CD4-positive, alpha-beta T cell (primary cell): ENCODE results near the gene SUMF2. TPM values are rescaled to one million over a fixed set of nuclear protein-coding genes. Genes with fewer than 3 reads are reported as not detected.

Experiments used
- ATAC-seq: fragments of 200-7000 bp; cut with Tn5 transposase; one replicate; pipeline ENCODE4 v1.10.0; 2022; ENCODE audit warnings: mild to moderate bottlenecking; ENCODE audit not compliant: poor library complexity
- CTCF ChIA-PET: fragments of 350-600 bp; sonication (Branson Sonifier 250); formaldehyde crosslinking; loops from one replicate; lab custom pipeline; 2021; ENCODE audit warnings: antibody characterized with exemption, inconsistent platforms; lab: Charles Lee
- POLR2A ChIA-PET: fragments of 350-600 bp; sonication (Branson Sonifier 250); formaldehyde crosslinking; loops from one replicate; lab custom pipeline; 2021; ENCODE audit warnings: antibody characterized with exemption, inconsistent platforms; lab: Charles Lee
- DNase-seq, 14 experiments: peaks; one replicate each; pipeline ENCODE4 v3.0.0-alpha.2; 2013 to 2020; ENCODE audit warnings: mixed read lengths in 2 of 14
- H3K27ac ChIP-seq, 2 donors: one replicate each; pipeline versions ENCODE4 v1.5.1 to v1.7.0; 2013; ENCODE audit warnings: low read length in 2 of 2, low read depth in 1 of 2, mild to moderate bottlenecking in 1 of 2
- H3K27me3 ChIP-seq, 2 experiments: 1 replicate in 1 of 2; 2 replicates in 1 of 2; pipeline versions ENCODE4 v1.6.1 to v1.7.0; 2013; ENCODE audit warnings: low read length in 2 of 2, control low read depth in 1 of 2, mild to moderate bottlenecking in 1 of 2, moderate library complexity in 1 of 2; ENCODE audit not compliant: insufficient read depth in 2 of 2, control insufficient read depth in 1 of 2
- H3K36me3 ChIP-seq: one replicate; pipeline ENCODE4 v1.6.1; 2013; ENCODE audit warnings: low read length, control low read depth; ENCODE audit not compliant: insufficient read depth
- H3K4me1 ChIP-seq: one replicate; pipeline ENCODE4 v1.6.1; 2013; ENCODE audit warnings: low read length, control low read depth; ENCODE audit not compliant: insufficient read depth
- H3K4me3 ChIP-seq: one replicate; pipeline ENCODE4 v1.5.1; 2013; ENCODE audit warnings: mild to moderate bottlenecking, low read length, moderate library complexity
- H3K9me3 ChIP-seq, 2 experiments: 1 replicate in 1 of 2; 2 replicates in 1 of 2; pipeline versions ENCODE4 v1.6.1 to v1.7.0; 2013; ENCODE audit warnings: low read length in 2 of 2, mild to moderate bottlenecking in 2 of 2, control low read depth in 1 of 2, moderate library complexity in 1 of 2; ENCODE audit not compliant: control insufficient read depth in 1 of 2, insufficient read depth in 1 of 2
- H3K27ac Mint-ChIP-seq: one replicate; pipeline ENCODE4 v1.8.0; 2020; ENCODE audit warnings: mixed read lengths
- H3K27me3 Mint-ChIP-seq: one replicate; pipeline ENCODE4 v1.8.0; 2021; ENCODE audit warnings: mixed read lengths
- H3K36me3 Mint-ChIP-seq: one replicate; pipeline ENCODE4 v1.8.0; 2021; ENCODE audit warnings: low read depth, mixed read lengths
- H3K4me1 Mint-ChIP-seq: one replicate; pipeline ENCODE4 v1.8.0; 2021; ENCODE audit warnings: low read depth, mixed read lengths
- H3K4me3 Mint-ChIP-seq: one replicate; pipeline ENCODE4 v1.8.0; 2020; ENCODE audit warnings: mild to moderate bottlenecking, mixed read lengths
- H3K9me3 Mint-ChIP-seq: one replicate; pipeline ENCODE4 v1.8.0; 2020; ENCODE audit warnings: mixed read lengths
- intact Hi-C, 2 experiments: fragments of 100-400 bp; cut with DNase I in 1 of 2; cut with micrococcal nuclease in 1 of 2; formaldehyde crosslinking; loops; one replicate each; pipeline versions ENCODE4 v1.15.1 to v1.9.0; 2023 to 2025; cut with DNase I, micrococcal nuclease
- total RNA-seq, 174 experiments: library from RNA in 2 of 174; stranded (reverse) in 2 of 174; gene quantifications; one replicate each; pipeline ENCODE4 v1.2.3 and lab custom pipeline; 2021 to 2026
- TF ChIP-seq, protein P1 (sequence below): fragments of 200-600 bp; IDR thresholded peaks from one replicate; pipeline ENCODE4 v1.8.0; 2022; ENCODE audit warnings: antibody characterized with exemption, mild to moderate bottlenecking

The SUMF2 gene
- total RNA-seq, 2 experiments from 2014 or later, result 95.8 to 102 TPM

DNA sequence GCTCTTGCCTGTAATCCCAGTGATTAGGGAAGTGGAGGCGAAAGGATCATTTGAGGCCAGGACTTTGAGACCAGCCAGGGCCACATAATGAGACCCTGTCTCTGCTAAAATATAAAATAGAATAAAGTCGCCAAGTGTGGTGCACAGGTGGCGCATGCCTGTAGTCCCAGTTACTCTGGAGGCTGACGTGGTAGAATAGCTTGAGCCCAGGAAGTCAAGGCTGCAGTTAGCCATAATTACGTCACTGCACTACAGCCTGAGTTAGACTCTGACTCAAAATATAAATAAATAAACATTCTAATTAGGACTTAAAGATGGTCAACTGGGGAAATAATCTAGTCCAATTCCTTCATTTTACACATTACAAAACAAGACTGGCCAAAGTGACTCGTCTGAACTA, 41.4 kb downstream of the SUMF2 start:
- Mint-ChIP-seq H3K9me3 (no peaks in the 10 kb centered on the region), H3K4me1 (peaks cover 37% of the 10 kb centered on the region), H3K4me3 (peak overlapping the region; percentile 96), H3K36me3 (peaks cover 59% of the 10 kb centered on the region), H3K27me3 (no peaks in the 10 kb centered on the region), H3K27ac (peak overlapping the region; percentile 98)
- ChIA-PET CTCF (interaction anchor here (1.4 to 2.0 kb wide), 2 partner anchors 41 to 142 kb away, joined by 3 to 6 read pairs; partner anchors contain the start of genes NIPSNAP2 and SUMF2), POLR2A (interaction anchor here (1.2 to 3.2 kb wide), 8 partner anchors 12 to 1347 kb away, joined by 4 to 42 read pairs (median 12); partner anchors contain the start of genes CCT6A, LANCL2, NIPSNAP2 and PSPH)
- ATAC-seq (peak; percentile 45), DNase-seq (peak in 8 of 14 experiments; percentile 11 to 71 (median 37))
- peaks cover 22% of the 10 kb centered on the region for H3K4me1 ChIP-seq
- peaks cover 0 to 5% of the 10 kb centered on the region in 2 experiments for H3K9me3 ChIP-seq
- peak overlapping the region; percentile 91 to 95 for H3K27ac ChIP-seq
- TF ChIP-seq, protein P1, sequence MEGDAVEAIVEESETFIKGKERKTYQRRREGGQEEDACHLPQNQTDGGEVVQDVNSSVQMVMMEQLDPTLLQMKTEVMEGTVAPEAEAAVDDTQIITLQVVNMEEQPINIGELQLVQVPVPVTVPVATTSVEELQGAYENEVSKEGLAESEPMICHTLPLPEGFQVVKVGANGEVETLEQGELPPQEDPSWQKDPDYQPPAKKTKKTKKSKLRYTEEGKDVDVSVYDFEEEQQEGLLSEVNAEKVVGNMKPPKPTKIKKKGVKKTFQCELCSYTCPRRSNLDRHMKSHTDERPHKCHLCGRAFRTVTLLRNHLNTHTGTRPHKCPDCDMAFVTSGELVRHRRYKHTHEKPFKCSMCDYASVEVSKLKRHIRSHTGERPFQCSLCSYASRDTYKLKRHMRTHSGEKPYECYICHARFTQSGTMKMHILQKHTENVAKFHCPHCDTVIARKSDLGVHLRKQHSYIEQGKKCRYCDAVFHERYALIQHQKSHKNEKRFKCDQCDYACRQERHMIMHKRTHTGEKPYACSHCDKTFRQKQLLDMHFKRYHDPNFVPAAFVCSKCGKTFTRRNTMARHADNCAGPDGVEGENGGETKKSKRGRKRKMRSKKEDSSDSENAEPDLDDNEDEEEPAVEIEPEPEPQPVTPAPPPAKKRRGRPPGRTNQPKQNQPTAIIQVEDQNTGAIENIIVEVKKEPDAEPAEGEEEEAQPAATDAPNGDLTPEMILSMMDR, result no peak
- peaks cover 35% of the 10 kb centered on the region for H3K36me3 ChIP-seq
- intact Hi-C loops, result loop anchor here (5.0 to 10.0 kb wide), 6 partner anchors 53 to 1348 kb away; partner anchors contain the start of genes CCT6A (in 1 of the 2), LANCL2 (in 1 of the 2), NIPSNAP2 (in 1 of the 2) and PSPH (in 1 of the 2)
- peak overlapping the region; percentile 97 for H3K4me3 ChIP-seq
- no peaks in the 10 kb centered on the region for H3K27me3 ChIP-seq

DNA sequence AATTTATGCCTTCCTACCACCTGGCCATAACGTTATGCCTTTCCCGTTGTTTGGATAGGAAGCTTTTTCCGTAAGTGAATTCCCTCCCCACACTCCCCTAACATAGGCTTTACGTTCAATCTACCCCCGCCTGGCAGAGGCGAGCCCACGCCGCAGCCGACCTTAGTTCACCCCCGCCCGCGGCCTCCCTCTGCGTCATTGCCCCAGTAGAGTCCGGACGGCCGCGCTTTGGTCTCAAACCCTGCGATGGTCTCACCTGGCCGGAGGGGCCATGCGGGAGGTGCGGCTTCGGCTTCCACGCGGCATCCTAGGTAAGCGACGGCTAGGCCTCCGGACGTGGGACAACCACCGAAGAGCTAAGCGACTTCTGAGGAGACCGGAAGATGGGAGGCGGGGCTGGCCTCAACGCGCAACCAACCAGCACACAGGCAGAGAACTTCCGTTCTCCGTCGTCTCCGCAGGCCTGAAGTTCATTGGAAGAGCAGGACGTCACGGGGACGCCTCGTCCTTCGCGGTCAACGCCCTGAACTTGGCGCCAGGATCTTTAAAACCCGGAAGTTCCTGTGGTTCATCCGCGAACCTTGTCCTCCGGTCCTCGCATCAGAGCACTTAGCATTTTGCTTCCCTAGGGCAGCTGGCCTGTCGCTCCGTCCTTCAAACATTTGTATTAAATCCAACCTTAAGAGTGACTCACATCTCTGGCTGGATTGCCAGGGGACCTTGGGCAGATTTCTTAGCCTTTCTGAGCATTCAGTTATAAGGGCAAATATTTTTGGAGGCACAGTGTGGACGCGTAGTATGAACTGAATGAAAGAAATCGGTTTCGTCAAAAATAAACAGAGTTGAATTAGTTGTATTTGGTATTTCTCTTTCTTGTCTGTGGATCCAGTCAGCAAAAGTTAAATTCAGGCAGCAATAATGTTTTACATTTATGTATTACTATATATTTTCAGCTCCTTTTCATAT, 42.3 kb downstream of the SUMF2 start, which contains the start of gene CHCHD2:
Gene CHCHD2, minus strand, starts transcription at position 369 of the 966 bp plus-strand sequence. Its CDS starts 63 bp downstream, at position 306.
- Histone ChIP-seq H3K36me3 (peaks cover 26% of the 10 kb centered on the region), H3K4me3 (peak within 1 kb of the TSS; percentile 97), H3K27me3 (no peaks in the 10 kb centered on the region), H3K4me1 (peaks cover 22% of the 10 kb centered on the region), H3K9me3 (peaks cover 0 to 5% of the 10 kb centered on the region in 2 experiments), H3K27ac (peak within 1 kb of the TSS; percentile 91 to 95)
- ATAC-seq (peak; percentile 92), DNase-seq (peak; percentile 85 to 99 (median 90))
- no peaks in the 10 kb centered on the region for H3K9me3 Mint-ChIP-seq
- intact Hi-C loops, result loop anchor here (1.0 to 10.0 kb wide), 9 partner anchors 42 to 1349 kb away; partner anchors contain the start of genes CCT6A (in 1 of the 2), LANCL2 (in 1 of the 2), NIPSNAP2 (in 1 of the 2) and PSPH (in 1 of the 2)
- TF ChIP-seq, protein P1, result no peak
- peaks cover 37% of the 10 kb centered on the region for H3K4me1 Mint-ChIP-seq
- H3K27me3 Mint-ChIP-seq, result no peaks in the 10 kb centered on the region
- H3K36me3 Mint-ChIP-seq, result peaks cover 50% of the 10 kb centered on the region
- ChIA-PET CTCF (interaction anchor here (1.0 to 2.0 kb wide), 3 partner anchors 42 to 142 kb away, joined by 3 to 6 read pairs (median 3); partner anchors contain the start of genes NIPSNAP2 and SUMF2), POLR2A (interaction anchor here (0.7 to 3.2 kb wide), 11 partner anchors 11 to 1347 kb away, joined by 3 to 42 read pairs (median 6); partner anchors contain the start of genes CCT6A, LANCL2, NIPSNAP2 and PSPH)
- H3K27ac Mint-ChIP-seq, result peak within 1 kb of the TSS; percentile 98
- peak within 1 kb of the TSS; percentile 96 for H3K4me3 Mint-ChIP-seq

DNA sequence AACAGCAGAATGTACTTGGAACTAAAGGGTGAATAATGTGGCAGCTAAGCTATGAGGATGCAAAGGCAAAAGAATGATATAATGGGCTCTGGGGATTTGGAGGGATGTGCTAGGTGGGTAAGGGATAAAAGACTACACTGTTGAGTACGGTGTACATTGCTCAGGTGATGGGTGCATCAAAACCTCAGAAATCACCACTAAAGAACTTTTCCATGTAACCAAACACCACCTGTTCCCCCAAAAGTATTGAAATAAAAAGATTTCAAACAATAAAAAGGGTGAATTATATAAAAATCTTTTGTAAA, 43.8 kb downstream of the SUMF2 start:
- H3K4me1 Mint-ChIP-seq, result peaks cover 37% of the 10 kb centered on the region
- ATAC-seq (no peak), DNase-seq (no peak)
- Histone ChIP-seq H3K4me3 (no peak overlapping the region), H3K36me3 (peaks cover 12% of the 10 kb centered on the region), H3K27me3 (no peaks in the 10 kb centered on the region), H3K4me1 (peaks cover 22% of the 10 kb centered on the region), H3K27ac (no peak overlapping the region), H3K9me3 (peaks cover 0 to 5% of the 10 kb centered on the region in 2 experiments)
- ChIA-PET POLR2A (interaction anchor here (3.0 kb wide), 1 partner anchor 742 kb away, joined by 25 read pairs; the partner anchor contains the start of gene LANCL2), CTCF (no interaction called here)
- H3K36me3 Mint-ChIP-seq, result peaks cover 35% of the 10 kb centered on the region
- peak overlapping the region; percentile 35 for H3K4me3 Mint-ChIP-seq
- intact Hi-C loops, result loop anchor here (2.0 to 10.0 kb wide), 8 partner anchors 56 to 1351 kb away; partner anchors contain the start of genes CCT6A (in 1 of the 2), LANCL2 (in 1 of the 2), NIPSNAP2 (in 1 of the 2) and PSPH (in 1 of the 2)
- peak overlapping the region; percentile 98 for H3K27ac Mint-ChIP-seq
- TF ChIP-seq, protein P1, result no peak
- no peaks in the 10 kb centered on the region for H3K27me3 Mint-ChIP-seq
- H3K9me3 Mint-ChIP-seq, result no peaks in the 10 kb centered on the region
